ENCODE data around the gene PID1.

- TF ChIP-seq, protein P1, sequence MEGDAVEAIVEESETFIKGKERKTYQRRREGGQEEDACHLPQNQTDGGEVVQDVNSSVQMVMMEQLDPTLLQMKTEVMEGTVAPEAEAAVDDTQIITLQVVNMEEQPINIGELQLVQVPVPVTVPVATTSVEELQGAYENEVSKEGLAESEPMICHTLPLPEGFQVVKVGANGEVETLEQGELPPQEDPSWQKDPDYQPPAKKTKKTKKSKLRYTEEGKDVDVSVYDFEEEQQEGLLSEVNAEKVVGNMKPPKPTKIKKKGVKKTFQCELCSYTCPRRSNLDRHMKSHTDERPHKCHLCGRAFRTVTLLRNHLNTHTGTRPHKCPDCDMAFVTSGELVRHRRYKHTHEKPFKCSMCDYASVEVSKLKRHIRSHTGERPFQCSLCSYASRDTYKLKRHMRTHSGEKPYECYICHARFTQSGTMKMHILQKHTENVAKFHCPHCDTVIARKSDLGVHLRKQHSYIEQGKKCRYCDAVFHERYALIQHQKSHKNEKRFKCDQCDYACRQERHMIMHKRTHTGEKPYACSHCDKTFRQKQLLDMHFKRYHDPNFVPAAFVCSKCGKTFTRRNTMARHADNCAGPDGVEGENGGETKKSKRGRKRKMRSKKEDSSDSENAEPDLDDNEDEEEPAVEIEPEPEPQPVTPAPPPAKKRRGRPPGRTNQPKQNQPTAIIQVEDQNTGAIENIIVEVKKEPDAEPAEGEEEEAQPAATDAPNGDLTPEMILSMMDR (IDR thresholded peaks at IDR 0.05): no peak
- no peak for TF ChIP-seq EZH2phosphoT487 (IDR thresholded peaks at IDR 0.05)
These were observed 117.8 kb downstream of the PID1 start for GRCh38 chr2:229153267-229153666.

Data from neural progenitor cell (in vitro differentiated cells).